ENCODE data around the gene ARHGAP8.

Gene ARHGAP8

DNA sequence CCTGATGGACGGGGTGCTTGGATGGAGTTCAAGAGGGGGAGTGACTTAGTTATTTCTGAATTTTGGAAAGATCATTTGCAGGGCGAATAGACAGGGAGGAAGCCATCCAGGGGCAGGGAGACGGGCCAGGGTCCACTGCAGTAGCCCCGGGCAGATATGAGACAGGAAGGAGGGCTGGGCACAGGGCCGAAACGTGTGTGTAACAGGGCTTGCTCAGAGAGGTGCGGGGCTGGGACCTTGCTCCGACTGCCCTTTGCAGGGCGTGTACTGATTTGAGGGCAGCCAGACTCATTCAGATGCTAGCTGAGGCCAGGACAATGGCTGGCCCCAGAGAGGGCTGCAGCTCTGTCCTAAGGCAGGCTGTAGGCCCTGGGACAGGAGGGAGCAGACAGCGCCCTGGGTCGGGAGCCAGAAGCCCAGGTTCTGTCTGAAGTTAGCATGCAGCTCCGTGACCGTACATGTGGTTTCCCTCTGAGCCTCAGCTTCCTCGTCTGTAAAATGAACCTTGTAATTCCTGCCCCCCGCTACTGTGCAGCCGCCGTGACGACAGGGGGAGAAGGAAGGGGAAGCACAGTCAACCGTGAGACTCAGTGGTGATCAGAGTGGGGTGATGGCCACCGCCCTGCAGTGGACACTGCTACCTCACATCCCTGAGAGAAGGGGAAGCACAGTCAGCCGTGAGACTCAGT, 154.0 kb downstream of the ARHGAP8 start:
- DNase-seq (ENCODE audit: low read depth): no peak
- H3K4me3 ChIP-seq (ENCODE audit: control insufficient read depth, low read depth, low read length): no peak overlapping the region
- TF ChIP-seq, protein P1, sequence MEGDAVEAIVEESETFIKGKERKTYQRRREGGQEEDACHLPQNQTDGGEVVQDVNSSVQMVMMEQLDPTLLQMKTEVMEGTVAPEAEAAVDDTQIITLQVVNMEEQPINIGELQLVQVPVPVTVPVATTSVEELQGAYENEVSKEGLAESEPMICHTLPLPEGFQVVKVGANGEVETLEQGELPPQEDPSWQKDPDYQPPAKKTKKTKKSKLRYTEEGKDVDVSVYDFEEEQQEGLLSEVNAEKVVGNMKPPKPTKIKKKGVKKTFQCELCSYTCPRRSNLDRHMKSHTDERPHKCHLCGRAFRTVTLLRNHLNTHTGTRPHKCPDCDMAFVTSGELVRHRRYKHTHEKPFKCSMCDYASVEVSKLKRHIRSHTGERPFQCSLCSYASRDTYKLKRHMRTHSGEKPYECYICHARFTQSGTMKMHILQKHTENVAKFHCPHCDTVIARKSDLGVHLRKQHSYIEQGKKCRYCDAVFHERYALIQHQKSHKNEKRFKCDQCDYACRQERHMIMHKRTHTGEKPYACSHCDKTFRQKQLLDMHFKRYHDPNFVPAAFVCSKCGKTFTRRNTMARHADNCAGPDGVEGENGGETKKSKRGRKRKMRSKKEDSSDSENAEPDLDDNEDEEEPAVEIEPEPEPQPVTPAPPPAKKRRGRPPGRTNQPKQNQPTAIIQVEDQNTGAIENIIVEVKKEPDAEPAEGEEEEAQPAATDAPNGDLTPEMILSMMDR (IDR thresholded peaks at IDR 0.05; ENCODE audit: control insufficient read depth, insufficient read depth, low read depth, low read length, missing control alignments): no peak

DNA sequence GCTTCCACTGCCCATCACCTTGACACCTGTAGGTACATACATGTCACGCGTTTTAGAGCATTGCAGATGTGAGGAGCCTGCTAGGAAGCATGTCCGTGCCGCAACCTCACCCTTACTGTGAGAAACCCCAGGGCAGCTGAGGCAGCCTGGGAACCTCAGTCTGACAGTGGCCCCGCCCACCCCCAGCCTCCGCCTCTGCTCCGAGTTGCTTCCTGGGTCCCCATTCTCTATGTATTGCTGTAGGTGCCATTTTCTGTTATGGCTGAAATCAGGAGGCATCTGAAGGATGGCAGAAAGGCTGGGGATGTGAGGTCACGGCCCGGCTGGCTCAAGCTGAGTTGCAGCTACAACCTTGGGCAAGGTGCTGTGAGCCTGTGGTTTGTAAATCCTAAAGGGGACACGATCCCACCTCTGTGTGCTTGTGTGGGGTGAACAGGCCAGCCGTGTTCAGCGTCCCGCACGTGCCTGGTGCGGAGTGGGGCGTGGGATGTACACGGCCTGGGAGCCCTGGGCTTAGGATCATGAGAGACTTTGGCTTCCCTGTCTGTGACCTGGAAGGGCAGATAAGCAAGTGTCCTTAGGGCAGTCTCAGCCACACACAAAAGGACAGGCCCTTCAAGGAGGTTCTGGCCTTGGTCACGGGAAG, 154.7 kb downstream of the ARHGAP8 start:
- no peak overlapping the region for H3K4me3 ChIP-seq (ENCODE audit: control insufficient read depth, low read depth, low read length)
- TF ChIP-seq, protein P1 (IDR thresholded peaks at IDR 0.05; ENCODE audit: control insufficient read depth, insufficient read depth, low read depth, low read length, missing control alignments): no peak
- no peak for DNase-seq (ENCODE audit: low read depth)

DNA sequence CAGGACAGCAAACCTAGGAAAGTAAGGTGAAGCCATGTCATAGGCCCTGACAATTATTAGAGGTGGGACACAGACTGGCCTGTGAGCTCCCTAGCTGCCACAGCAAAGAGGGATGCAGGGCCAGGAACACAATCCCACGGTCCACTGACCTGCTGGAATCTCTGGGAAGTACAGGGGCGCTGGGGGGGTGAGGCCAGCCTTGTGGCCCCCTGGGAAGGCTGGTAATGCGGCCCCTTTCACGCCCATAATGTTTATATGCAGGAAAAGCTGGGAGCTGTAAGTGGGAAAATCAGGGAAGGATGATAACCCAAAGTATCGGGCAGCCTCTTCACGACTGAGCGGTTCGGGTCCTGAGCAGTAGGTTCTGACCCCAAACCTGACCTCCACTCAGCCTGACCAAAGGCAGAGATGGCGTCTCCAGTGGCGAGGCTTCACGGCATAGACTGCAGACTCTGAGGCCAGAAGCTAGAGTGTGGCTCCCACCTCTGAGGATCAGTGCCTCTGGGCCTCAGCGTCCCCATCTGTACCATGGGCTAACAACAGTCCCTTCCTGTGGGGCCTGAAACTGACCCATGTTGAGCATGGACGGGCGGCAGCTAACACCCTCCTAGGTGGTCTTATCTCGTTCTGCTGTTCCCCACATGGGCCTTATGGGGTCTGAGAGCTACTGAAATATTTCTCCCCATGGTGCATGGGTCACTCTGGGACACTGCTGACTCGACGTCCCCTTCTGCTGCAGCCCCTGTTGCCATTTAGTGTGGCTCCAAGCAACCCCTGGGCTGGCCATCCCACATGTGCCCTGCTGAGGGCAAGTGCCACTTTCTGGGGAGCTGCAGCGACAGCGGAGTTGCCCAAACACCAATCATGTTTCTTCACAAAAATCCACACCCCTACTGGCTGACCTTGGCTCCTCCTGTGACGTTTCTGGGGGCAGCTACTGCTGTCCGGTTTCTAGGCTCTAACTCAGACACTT, 155.7 kb downstream of the ARHGAP8 start:
- TF ChIP-seq, protein P1 (IDR thresholded peaks at IDR 0.05; ENCODE audit: control insufficient read depth, insufficient read depth, low read depth, low read length, missing control alignments): no peak

DNA sequence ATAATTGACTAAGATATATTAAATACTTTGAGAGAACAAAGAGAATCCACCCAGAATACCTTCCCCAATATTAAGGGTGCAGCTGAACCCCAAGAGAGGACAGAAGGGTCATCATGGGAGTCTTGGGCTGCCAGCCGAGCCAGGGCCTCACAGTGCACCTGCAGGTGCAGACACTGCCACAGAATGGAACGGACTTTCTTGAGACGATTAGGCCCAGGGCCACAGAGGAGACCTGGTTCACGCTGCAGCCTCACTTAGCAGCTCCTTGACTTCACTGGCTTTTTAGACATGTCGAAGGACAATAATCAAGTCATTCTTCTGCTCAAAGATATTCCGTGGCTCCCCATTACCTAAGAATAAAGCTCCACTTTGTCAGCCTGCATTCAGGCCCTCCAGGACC, 156.9 kb downstream of the ARHGAP8 start:
- no peak overlapping the region for H3K4me3 ChIP-seq (ENCODE audit: control insufficient read depth, low read depth, low read length)
- TF ChIP-seq, protein P1 (IDR thresholded peaks at IDR 0.05; ENCODE audit: control insufficient read depth, insufficient read depth, low read depth, low read length, missing control alignments): no peak
- no peak for DNase-seq (ENCODE audit: low read depth)

More for the DNA sequence above, 155.7 kb downstream of the ARHGAP8 start:
- no peak for DNase-seq (ENCODE audit: low read depth)
- H3K4me3 ChIP-seq (ENCODE audit: control insufficient read depth, low read depth, low read length): no peak overlapping the region

All from AG09309 (cell line).